Muscle layer of colon (tissue), 2 donors: Measurements from ENCODE around the gene ADPRH.

Source experiments
- H3K27ac ChIP-seq: one replicate; pipeline ENCODE4 v1.7.0; 2013; ENCODE audit warnings: low read depth, mild to moderate bottlenecking, low read length, moderate library complexity
- H3K27me3 ChIP-seq, 2 donors: one replicate each; pipeline ENCODE4 v1.7.0; 2013; ENCODE audit warnings: low read length in 2 of 2, mild to moderate bottlenecking in 2 of 2; ENCODE audit not compliant: insufficient read depth in 2 of 2, control insufficient read depth in 1 of 2
- H3K36me3 ChIP-seq: one replicate; pipeline ENCODE4 v1.7.0; 2013; ENCODE audit warnings: mild to moderate bottlenecking, low read length; ENCODE audit not compliant: insufficient read depth
- H3K4me1 ChIP-seq: one replicate; pipeline ENCODE4 v1.7.0; 2013; ENCODE audit warnings: mild to moderate bottlenecking, low read length; ENCODE audit not compliant: insufficient read depth
- H3K4me3 ChIP-seq, 2 donors: one replicate each; pipeline ENCODE4 v1.7.0; 2013; ENCODE audit warnings: low read length in 2 of 2, low read depth in 1 of 2, mild to moderate bottlenecking in 1 of 2, moderate library complexity in 1 of 2
- H3K9ac ChIP-seq: one replicate; pipeline ENCODE4 v1.7.0; 2013; ENCODE audit warnings: low read length
- H3K9me3 ChIP-seq: one replicate; pipeline ENCODE4 v1.7.0; 2013; ENCODE audit warnings: mild to moderate bottlenecking, low read length
- donor health status: abdominal sarcoma.
- donor health status: Adenocarcinoma of cecum.

The ADPRH gene

GRCh38 chr3:119632829-119633228 is 53.5 kb downstream of the ADPRH start:
- no peaks in the 10 kb centered on the region for H3K9me3 ChIP-seq
- H3K27me3 ChIP-seq = no peaks in the 10 kb centered on the region
- H3K9ac ChIP-seq = no peak overlapping the region
- H3K4me3 ChIP-seq = no peak overlapping the region
- H3K4me1 ChIP-seq = peaks cover 9% of the 10 kb centered on the region
- no peak overlapping the region for H3K27ac ChIP-seq
- peaks cover 5% of the 10 kb centered on the region for H3K36me3 ChIP-seq

- Histone ChIP-seq H3K9ac (no peak overlapping the region), H3K27me3 (no peaks in the 10 kb centered on the region), H3K4me3 (no peak overlapping the region), H3K27ac (no peak overlapping the region), H3K36me3 (peaks cover 11% of the 10 kb centered on the region), H3K9me3 (no peaks in the 10 kb centered on the region), H3K4me1 (peaks cover 9% of the 10 kb centered on the region)
These were observed 56.4 kb downstream of the ADPRH start for GRCh38 chr3:119635719-119636118.

DNA sequence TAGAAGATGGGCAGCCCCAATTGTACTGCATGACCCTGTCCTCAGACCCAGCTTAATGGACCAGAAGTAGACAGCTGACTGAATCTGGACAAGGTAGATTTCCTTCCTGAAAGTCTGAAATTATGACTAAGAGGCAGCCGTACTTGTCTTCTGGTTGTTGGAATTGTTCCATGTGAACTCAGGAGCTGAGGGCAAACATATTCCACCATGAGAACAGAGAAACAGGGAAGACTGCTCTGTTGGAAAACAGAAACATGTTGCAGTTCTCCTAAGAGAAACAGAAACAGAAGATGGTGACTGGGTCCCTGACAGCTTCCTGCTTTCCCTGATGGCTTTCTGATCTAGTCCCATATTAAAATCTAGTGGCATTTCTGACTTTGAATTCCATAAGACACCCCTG is 57.0 kb downstream of the ADPRH start:
- no peaks in the 10 kb centered on the region for H3K9me3 ChIP-seq
- no peak overlapping the region for H3K27ac ChIP-seq
- H3K4me3 ChIP-seq = no peak overlapping the region
- peaks cover 15% of the 10 kb centered on the region for H3K36me3 ChIP-seq
- no peaks in the 10 kb centered on the region for H3K27me3 ChIP-seq
- H3K4me1 ChIP-seq = peaks cover 9% of the 10 kb centered on the region
- no peak overlapping the region for H3K9ac ChIP-seq

DNA sequence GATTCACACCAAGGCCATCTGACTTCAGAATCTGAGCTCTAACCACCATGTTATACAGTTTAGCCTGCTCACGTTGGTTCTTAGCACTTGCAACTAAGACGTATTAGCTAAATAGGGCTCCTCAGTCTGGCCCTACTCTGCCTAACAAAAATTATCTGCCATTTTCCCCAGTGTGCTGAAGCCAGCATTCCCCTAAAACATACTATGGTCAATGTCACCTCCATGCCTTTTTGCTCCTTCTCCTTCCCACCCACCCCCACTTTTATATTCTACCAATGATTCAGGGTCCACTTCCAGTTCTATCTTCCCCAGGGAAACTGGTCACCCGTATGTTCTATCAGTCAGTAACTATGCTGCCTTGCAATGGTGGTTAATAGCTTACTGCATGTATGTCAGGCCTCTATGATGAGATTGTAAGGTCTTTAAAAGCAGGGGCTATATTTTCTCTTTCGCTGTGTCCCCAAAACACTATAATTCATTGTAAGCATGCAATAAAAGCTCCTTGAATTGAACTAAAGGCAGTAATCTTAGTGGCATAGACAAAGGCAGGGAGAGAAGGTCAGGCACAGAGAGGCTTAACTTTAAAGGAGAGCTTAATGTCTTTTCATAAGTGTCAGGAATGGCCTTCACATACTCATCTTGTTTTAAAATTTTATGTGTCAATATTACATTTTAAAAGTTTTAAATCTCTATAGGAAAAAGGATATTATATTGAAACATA is 57.8 kb downstream of the ADPRH start:
- no peak overlapping the region for H3K9ac ChIP-seq
- H3K4me1 ChIP-seq = peaks cover 9% of the 10 kb centered on the region
- no peaks in the 10 kb centered on the region for H3K9me3 ChIP-seq
- no peaks in the 10 kb centered on the region for H3K27me3 ChIP-seq
- no peak overlapping the region for H3K4me3 ChIP-seq
- peak overlapping the region; percentile 51 for H3K27ac ChIP-seq
- H3K36me3 ChIP-seq = peaks cover 20% of the 10 kb centered on the region

GRCh38 chr3:119637679-119638477 is 58.6 kb downstream of the ADPRH start:
- H3K4me3 ChIP-seq = no peak overlapping the region
- H3K36me3 ChIP-seq = peaks cover 29% of the 10 kb centered on the region
- H3K9ac ChIP-seq = no peak overlapping the region
- peaks cover 9% of the 10 kb centered on the region for H3K4me1 ChIP-seq
- H3K27ac ChIP-seq = peak overlapping the region; percentile 51
- no peaks in the 10 kb centered on the region for H3K9me3 ChIP-seq
- H3K27me3 ChIP-seq = no peaks in the 10 kb centered on the region
